ENCODE results near the gene MED1.

DNA sequence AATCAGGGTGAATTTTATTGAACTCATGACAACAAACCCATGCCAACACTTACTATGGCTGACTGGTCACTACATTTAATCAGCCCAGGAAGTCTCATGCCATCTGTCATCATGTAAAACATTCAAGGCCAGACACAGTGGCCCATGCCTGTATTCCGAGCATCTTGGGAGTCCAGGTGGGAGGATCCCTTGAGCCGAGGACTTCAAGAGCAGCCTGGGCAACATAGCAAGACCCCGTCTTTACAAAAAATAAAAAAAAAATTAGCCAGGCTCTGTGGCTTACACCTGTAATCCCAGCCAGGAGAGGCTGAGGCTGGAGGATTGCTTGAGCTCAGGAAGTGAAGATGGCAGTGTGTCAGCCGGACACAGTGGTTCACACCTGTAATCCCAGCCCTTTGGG, 4.9 kb upstream of the MED1 start:
- TF ChIP-seq, protein P1, sequence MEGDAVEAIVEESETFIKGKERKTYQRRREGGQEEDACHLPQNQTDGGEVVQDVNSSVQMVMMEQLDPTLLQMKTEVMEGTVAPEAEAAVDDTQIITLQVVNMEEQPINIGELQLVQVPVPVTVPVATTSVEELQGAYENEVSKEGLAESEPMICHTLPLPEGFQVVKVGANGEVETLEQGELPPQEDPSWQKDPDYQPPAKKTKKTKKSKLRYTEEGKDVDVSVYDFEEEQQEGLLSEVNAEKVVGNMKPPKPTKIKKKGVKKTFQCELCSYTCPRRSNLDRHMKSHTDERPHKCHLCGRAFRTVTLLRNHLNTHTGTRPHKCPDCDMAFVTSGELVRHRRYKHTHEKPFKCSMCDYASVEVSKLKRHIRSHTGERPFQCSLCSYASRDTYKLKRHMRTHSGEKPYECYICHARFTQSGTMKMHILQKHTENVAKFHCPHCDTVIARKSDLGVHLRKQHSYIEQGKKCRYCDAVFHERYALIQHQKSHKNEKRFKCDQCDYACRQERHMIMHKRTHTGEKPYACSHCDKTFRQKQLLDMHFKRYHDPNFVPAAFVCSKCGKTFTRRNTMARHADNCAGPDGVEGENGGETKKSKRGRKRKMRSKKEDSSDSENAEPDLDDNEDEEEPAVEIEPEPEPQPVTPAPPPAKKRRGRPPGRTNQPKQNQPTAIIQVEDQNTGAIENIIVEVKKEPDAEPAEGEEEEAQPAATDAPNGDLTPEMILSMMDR (optimal IDR thresholded peaks at IDR 0.05 in 1 of 3, IDR thresholded peaks at IDR 0.05 in 1 of 3, conservative IDR thresholded peaks at IDR 0.05 in 1 of 3; ENCODE audit: extremely low read depth in 1 of 3, insufficient read depth in 2 of 3, low read length in 3 of 3): no peak
- no peak for TF ChIP-seq EZH2 (IDR thresholded peaks at IDR 0.05; ENCODE audit: low read length)
